Activated T-helper 1 cell treated with anti-CD3 and anti-CD28 coated beads, Interleukin-12 subunit alpha, Interleukin-12 subunit beta, Interleukin-2, Interleukin-4 antibody, amounts not matched to agents 30 ng/mL and 10 ng/mL and 1 ng/mL, durations not matched to agents 14 hours and 24 hours and 36 hours (primary cell): ENCODE data around the gene PGC. TPM values are rescaled to one million over a fixed set of nuclear protein-coding genes. Genes with fewer than 3 reads are reported as not detected.

Experiments
- DNase-seq: peaks from one replicate; pipeline ENCODE4 v3.0.0; 2021; ENCODE audit warnings: low spot score
- H3K27ac Mint-ChIP-seq: one replicate; pipeline ENCODE4 v1.8.0; 2021; ENCODE audit warnings: mild to moderate bottlenecking, mixed read lengths
- H3K27me3 Mint-ChIP-seq: one replicate; pipeline ENCODE4 v1.8.0; 2022; ENCODE audit warnings: mild to moderate bottlenecking, moderate library complexity, mixed read lengths; ENCODE audit not compliant: insufficient read depth
- H3K36me3 Mint-ChIP-seq: one replicate; pipeline ENCODE4 v1.8.0; 2021; ENCODE audit warnings: low read depth, mixed read lengths
- H3K4me1 Mint-ChIP-seq: one replicate; pipeline ENCODE4 v1.8.0; 2021; ENCODE audit warnings: low read depth, mixed read lengths
- H3K4me3 Mint-ChIP-seq: one replicate; pipeline ENCODE4 v1.8.0; 2021; ENCODE audit warnings: mild to moderate bottlenecking, moderate library complexity, mixed read lengths
- H3K9me3 Mint-ChIP-seq: one replicate; pipeline ENCODE4 v1.8.0; 2021; ENCODE audit warnings: mixed read lengths
- intact Hi-C: fragments of 100-400 bp; cut with micrococcal nuclease; formaldehyde crosslinking; loops from one replicate; pipeline ENCODE4 v1.15.1; 2024
- total RNA-seq: library from RNA; stranded (reverse); gene quantifications from 2 replicates; pipeline ENCODE4 v1.2.3, GENCODE V29; 2022

PGC gene
- total RNA-seq, 1 donor from 2014 or later: 0.60 TPM

DNA sequence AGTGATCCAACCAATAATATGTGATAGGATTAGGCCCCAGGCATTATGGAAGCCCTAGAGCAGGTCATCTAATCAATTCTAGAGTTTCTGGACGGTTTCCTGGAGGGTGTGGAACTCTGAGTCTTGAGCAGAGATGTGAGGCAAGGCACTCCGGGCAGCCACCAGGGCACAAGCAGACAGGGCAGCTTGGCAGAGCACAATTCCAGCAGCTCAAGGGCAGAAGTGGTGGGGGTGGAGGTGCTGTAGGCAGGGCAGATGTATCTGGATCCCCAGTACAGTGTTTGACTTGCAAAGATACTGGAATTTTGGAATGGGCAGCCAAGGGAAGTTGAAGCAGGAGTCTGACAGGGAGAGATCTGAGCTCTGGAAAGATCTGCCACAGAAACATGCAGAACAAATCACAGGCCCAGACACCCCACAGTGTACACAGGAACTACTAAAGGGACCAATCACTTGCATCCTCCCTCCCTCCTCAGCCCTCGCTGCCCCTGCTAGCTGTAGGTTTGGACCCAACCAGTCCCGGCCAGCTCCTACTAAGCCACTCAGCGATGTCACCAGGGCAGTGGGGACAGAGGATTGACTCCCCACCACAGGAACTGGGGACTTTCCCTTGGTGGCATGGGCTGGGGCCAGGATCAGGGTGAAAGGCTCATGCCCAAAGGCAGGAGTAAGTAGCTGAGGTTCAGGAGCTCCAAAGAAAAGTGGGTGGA lies 58.8 kb downstream of the PGC start:
- Mint-ChIP-seq H3K4me1 (peaks cover 6% of the 10 kb centered on the region), H3K4me3 (no peak overlapping the region), H3K9me3 (no peaks in the 10 kb centered on the region), H3K36me3 (peaks cover 10% of the 10 kb centered on the region), H3K27me3 (no peaks in the 10 kb centered on the region), H3K27ac (no peak overlapping the region)
- intact Hi-C loops: no loop called here
- no peak for DNase-seq

- H3K27me3 Mint-ChIP-seq: no peaks in the 10 kb centered on the region
- intact Hi-C loops: no loop called here
These were observed 59.6 kb downstream of the PGC start for GRCh38 chr6:41687501-41688175.

More at GRCh38 chr6:41687501-41688175, 59.6 kb downstream of the PGC start:
- H3K27ac Mint-ChIP-seq: no peak overlapping the region
- H3K36me3 Mint-ChIP-seq: peaks cover 10% of the 10 kb centered on the region
- H3K9me3 Mint-ChIP-seq: no peaks in the 10 kb centered on the region
- H3K4me1 Mint-ChIP-seq: peaks cover 6% of the 10 kb centered on the region
- no peak overlapping the region for H3K4me3 Mint-ChIP-seq
- no peak for DNase-seq

Other genes with a start within 250 kb of the PGC start
- gene FOXP4, start 201.0 kb downstream of the PGC start, total RNA-seq: 21.6 and 24.0 TPM in 2 replicates
- not detected in 2 replicates for gene MDFI, start 108.9 kb downstream of the PGC start, total RNA-seq
- 15.6 and 17.2 TPM in 2 replicates for gene TFEB, start 11.8 kb downstream of the PGC start, total RNA-seq
- 5.2 and 5.3 TPM in 2 replicates for gene FRS3, start 32.5 kb upstream of the PGC start, total RNA-seq
- gene PRICKLE4, start 33.4 kb upstream of the PGC start, total RNA-seq: not detected in 2 replicates
- gene TOMM6, start 40.3 kb upstream of the PGC start, total RNA-seq: 334 and 338 TPM in 2 replicates
- 4.8 and 5.3 TPM in 2 replicates for gene USP49, start 148.0 kb upstream of the PGC start, total RNA-seq
- 19.0 and 23.8 TPM in 2 replicates for gene MED20, start 173.7 kb upstream of the PGC start, total RNA-seq
- 82.9 and 88.5 TPM in 2 replicates for gene BYSL, start 174.1 kb upstream of the PGC start, total RNA-seq
- 351 and 356 TPM in 2 replicates for gene CCND3, start 194.4 kb upstream of the PGC start, total RNA-seq